GM12874 (cell line): ENCODE data around the gene ENTPD1.

Experiments
- TF ChIP-seq, protein P1 (sequence below): IDR thresholded peaks from 2 replicates; pipeline ENCODE4 v1.5.1; 2011; ENCODE audit warnings: low read depth, mild to moderate bottlenecking, control low read depth, low read length, moderate library complexity; ENCODE audit not compliant: insufficient read depth

The ENTPD1 gene

GRCh38 chr10:95860166-95860940, 104.4 kb downstream of the ENTPD1 start:
- TF ChIP-seq, protein P1, sequence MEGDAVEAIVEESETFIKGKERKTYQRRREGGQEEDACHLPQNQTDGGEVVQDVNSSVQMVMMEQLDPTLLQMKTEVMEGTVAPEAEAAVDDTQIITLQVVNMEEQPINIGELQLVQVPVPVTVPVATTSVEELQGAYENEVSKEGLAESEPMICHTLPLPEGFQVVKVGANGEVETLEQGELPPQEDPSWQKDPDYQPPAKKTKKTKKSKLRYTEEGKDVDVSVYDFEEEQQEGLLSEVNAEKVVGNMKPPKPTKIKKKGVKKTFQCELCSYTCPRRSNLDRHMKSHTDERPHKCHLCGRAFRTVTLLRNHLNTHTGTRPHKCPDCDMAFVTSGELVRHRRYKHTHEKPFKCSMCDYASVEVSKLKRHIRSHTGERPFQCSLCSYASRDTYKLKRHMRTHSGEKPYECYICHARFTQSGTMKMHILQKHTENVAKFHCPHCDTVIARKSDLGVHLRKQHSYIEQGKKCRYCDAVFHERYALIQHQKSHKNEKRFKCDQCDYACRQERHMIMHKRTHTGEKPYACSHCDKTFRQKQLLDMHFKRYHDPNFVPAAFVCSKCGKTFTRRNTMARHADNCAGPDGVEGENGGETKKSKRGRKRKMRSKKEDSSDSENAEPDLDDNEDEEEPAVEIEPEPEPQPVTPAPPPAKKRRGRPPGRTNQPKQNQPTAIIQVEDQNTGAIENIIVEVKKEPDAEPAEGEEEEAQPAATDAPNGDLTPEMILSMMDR, result no peak

- TF ChIP-seq, protein P1, result no peak
Observed at GRCh38 chr10:95861386-95861785, 105.4 kb downstream of the ENTPD1 start.

- TF ChIP-seq, protein P1, result peak; percentile 71
Observed at GRCh38 chr10:95864906-95865813, 109.2 kb downstream of the ENTPD1 start.

DNA sequence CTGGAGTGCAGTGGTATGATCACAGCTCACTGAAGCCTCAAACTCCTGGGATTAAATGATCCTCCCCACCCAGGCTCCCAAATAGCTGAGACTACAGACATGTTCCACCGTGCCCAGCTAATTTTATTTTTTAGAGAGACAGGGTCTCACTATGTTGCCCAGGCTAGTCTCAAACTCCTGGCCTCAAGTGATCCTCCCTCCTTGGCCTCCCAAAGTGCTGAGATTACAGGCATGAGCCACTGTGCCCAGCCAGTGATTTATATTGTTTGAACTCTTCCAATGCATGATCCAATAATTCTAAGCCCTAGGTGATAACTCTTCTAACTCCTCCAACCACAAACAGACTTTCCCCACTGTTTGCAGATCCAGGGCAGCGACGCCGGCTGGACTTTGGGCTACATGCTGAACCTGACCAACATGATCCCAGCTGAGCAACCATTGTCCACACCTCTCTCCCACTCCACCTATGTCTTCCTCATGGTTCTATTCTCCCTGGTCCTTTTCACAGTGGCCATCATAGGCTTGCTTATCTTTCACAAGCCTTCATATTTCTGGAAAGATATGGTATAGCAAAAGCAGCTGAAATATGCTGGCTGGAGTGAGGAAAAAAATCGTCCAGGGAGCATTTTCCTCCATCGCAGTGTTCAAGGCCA, 110.0 kb downstream of the ENTPD1 start:
- TF ChIP-seq, protein P1, result no peak

DNA sequence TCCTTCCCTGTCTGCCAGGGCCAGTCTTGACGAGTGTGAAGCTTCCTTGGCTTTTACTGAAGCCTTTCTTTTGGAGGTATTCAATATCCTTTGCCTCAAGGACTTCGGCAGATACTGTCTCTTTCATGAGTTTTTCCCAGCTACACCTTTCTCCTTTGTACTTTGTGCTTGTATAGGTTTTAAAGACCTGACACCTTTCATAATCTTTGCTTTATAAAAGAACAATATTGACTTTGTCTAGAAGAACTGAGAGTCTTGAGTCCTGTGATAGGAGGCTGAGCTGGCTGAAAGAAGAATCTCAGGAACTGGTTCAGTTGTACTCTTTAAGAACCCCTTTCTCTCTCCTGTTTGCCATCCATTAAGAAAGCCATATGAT, 110.5 kb downstream of the ENTPD1 start:
- TF ChIP-seq, protein P1, result no peak

- TF ChIP-seq, protein P1, result no peak
Observed at GRCh38 chr10:95867866-95868265, 111.9 kb downstream of the ENTPD1 start.

DNA sequence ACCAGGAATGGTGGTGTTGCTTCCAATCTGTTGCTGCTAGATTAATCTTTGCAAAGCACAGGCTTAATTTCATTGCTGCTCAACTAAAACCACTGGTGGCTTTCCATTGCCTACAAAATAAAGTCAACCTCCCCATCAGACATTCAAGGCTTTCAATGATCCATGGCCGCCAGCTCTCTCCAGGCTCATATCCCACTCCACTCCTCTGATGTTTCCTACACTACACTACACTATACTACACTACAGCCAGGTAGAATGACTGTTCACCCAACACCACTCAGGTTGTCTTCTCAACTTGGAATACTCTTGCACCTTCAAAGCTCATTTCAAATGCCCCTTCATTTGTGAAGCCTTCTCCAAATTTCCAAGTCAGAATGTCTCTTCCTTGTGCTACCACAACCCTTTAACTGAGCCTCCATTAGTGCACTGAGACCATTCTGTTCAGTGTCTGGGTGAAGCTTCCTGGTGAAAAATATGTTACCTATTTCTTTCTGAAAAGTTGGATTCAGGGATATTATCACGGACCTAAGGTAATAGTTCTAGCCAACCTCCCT, 116.3 kb downstream of the ENTPD1 start:
- TF ChIP-seq, protein P1, result no peak
